OCI-LY7 (cell line): ENCODE results near the gene NFKB2.

ENCODE experiments used
- EZH2phosphoT487 ChIP-seq: fragments of 200-600 bp; sonication (generic); IDR thresholded peaks from 2 replicates; pipeline ENCODE4 v1.6.1; 2018; ENCODE audit warnings: low read depth, borderline replicate concordance, mild to moderate bottlenecking, mixed run types, antibody characterized with exemption, low read length, moderate library complexity, mixed read lengths
- TF ChIP-seq, protein P1 (sequence below): fragments of 200-600 bp; sonication (generic); conservative IDR thresholded peaks from 2 replicates; pipeline ENCODE4 v1.5.1; 2014; ENCODE audit warnings: mild to moderate bottlenecking, antibody characterized with exemption, low read length, moderate library complexity, mixed read lengths

DNA sequence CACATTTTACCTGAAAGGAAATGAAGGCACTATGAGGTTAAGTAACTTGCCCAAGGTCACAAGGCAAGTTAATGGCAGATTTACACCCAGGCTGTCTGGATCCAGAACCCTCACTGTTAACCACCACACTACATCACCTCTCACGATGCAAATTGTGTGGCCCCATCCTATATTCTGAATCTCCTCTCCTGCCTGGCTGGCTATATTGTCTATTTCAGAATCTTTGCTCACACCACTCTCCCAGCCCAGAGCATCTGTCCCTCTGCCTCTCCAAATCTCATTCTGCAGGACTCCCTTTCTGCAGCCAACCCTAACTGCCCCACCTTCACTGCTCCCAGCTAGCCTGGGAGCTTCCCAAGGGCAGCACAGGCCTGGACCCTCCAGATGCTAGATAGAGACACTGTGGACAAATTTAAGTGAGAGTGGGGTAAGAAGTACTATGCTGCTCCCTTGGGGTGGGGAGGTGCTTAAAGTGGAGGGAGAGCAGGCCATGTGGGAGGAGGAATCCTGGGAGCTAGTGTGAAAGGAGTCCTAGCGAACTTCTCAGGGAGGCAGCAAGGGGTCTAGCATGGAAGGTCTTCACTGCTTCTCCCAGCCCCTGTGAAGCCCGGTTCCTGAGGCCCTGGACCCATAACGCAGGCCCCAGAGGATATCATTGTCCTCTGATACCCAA is 36.1 kb downstream of the NFKB2 start:
- TF ChIP-seq, protein P1, sequence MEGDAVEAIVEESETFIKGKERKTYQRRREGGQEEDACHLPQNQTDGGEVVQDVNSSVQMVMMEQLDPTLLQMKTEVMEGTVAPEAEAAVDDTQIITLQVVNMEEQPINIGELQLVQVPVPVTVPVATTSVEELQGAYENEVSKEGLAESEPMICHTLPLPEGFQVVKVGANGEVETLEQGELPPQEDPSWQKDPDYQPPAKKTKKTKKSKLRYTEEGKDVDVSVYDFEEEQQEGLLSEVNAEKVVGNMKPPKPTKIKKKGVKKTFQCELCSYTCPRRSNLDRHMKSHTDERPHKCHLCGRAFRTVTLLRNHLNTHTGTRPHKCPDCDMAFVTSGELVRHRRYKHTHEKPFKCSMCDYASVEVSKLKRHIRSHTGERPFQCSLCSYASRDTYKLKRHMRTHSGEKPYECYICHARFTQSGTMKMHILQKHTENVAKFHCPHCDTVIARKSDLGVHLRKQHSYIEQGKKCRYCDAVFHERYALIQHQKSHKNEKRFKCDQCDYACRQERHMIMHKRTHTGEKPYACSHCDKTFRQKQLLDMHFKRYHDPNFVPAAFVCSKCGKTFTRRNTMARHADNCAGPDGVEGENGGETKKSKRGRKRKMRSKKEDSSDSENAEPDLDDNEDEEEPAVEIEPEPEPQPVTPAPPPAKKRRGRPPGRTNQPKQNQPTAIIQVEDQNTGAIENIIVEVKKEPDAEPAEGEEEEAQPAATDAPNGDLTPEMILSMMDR, result no peak
- no peak for TF ChIP-seq EZH2phosphoT487
